Activated CD8-positive, alpha-beta T cell treated with anti-CD3 and anti-CD28 coated beads, Interleukin-2, amount 10 ng/mL, durations not matched to agents 7 days and 5 days (primary cell): ENCODE measurements around the gene FYTTD1. TPM values are rescaled to one million over a fixed set of nuclear protein-coding genes. Genes with fewer than 3 reads are reported as not detected.

Source experiments
- total RNA-seq, 2 experiments: library from RNA; stranded (reverse); gene quantifications; one replicate each; pipeline ENCODE4 v1.2.3, GENCODE V29; 2021

The FYTTD1 gene
- total RNA-seq, 2 experiments from 2014 or later, result 38.4 to 41.8 TPM

Other genes with a start within 250 kb of the FYTTD1 start
- gene BDH1, start 193.9 kb upstream of the FYTTD1 start, total RNA-seq, result 100 to 1,000 TPM; 166 to 171 TPM
- gene RUBCN, start 13.0 kb upstream of the FYTTD1 start, total RNA-seq, result 10 to 100 TPM; 48.4 to 50.2 TPM
- 10 to 100 TPM; 50.7 to 60.4 TPM for gene LRCH3, start 41.4 kb downstream of the FYTTD1 start, total RNA-seq
- gene RPL35A, start 200.3 kb downstream of the FYTTD1 start, total RNA-seq, result 100 to 1,000 TPM; 876 to 907 TPM
- 1 to 10 TPM; 4.0 to 6.0 TPM for gene LMLN, start 210.3 kb downstream of the FYTTD1 start, total RNA-seq